WTC11 (cell line): ENCODE measurements around the gene PACSIN1. TPM values are rescaled to one million over a fixed set of nuclear protein-coding genes. Genes with fewer than 3 reads are reported as not detected.

ENCODE experiments used
- ATAC-seq: fragments of 200-7000 bp; cut with Tn5 transposase; 2 replicates; pipeline ENCODE4 v1.10.0; 2021; ENCODE audit warnings: mild to moderate bottlenecking, moderate library complexity
- CTCF ChIA-PET: fragments of 300-600 bp; sonication (Branson Sonifier 250); formaldehyde crosslinking; loops from one replicate; lab custom pipeline; 2021; ENCODE audit warnings: antibody characterized with exemption; lab: Charles Lee
- POLR2A ChIA-PET: fragments of 350-600 bp; sonication (Branson Sonifier 250); formaldehyde crosslinking; loops from one replicate; lab custom pipeline; 2021; ENCODE audit warnings: antibody characterized with exemption; lab: Charles Lee
- DNase-seq: peaks from one replicate; pipeline ENCODE4 v3.0.0; 2021; ENCODE audit warnings: low spot score
- H3K27ac Mint-ChIP-seq: 2 replicates; pipeline ENCODE4 v1.8.0; 2021; ENCODE audit warnings: mixed read lengths
- H3K27me3 Mint-ChIP-seq: 2 replicates; pipeline ENCODE4 v1.8.0; 2021; ENCODE audit warnings: low read depth, mild to moderate bottlenecking, moderate library complexity, mixed read lengths
- H3K36me3 Mint-ChIP-seq: 2 replicates; pipeline ENCODE4 v1.8.0; 2021; ENCODE audit warnings: mixed read lengths
- H3K4me1 Mint-ChIP-seq: 2 replicates; pipeline ENCODE4 v1.8.0; 2022; ENCODE audit warnings: mixed read lengths
- H3K4me3 Mint-ChIP-seq: 2 replicates; pipeline ENCODE4 v1.8.0; 2021; ENCODE audit warnings: mild to moderate bottlenecking, moderate library complexity, mixed read lengths
- H3K9me3 Mint-ChIP-seq: 2 replicates; pipeline ENCODE4 v1.8.0; 2021; ENCODE audit warnings: mixed read lengths
- CREM ChIP-seq: sonication (generic); formaldehyde crosslinking; IDR thresholded peaks from 2 replicates; pipeline ENCODE4 v1.8.1; 2022; ENCODE audit warnings: mild to moderate bottlenecking, missing genetic modification reagents, moderate library complexity
- FOXK1 ChIP-seq: sonication (generic); formaldehyde crosslinking; IDR thresholded peaks from 2 replicates; pipeline ENCODE4 v1.8.0; 2022; ENCODE audit warnings: mild to moderate bottlenecking, moderate library complexity, missing genetic modification reagents
- IRF2 ChIP-seq: sonication (generic); formaldehyde crosslinking; IDR thresholded peaks from 2 replicates; pipeline ENCODE4 v1.8.0; 2022; ENCODE audit warnings: low read depth, missing genetic modification reagents, borderline replicate concordance
- NR2C2 ChIP-seq: sonication (generic); formaldehyde crosslinking; IDR thresholded peaks from 2 replicates; pipeline ENCODE4 v1.8.0; 2022; ENCODE audit warnings: mild to moderate bottlenecking, missing genetic modification reagents
- PRRX2 ChIP-seq: fragments of 250-450 bp; sonication (Bioruptor Pico); IDR thresholded peaks from 2 replicates; pipeline ENCODE4 v1.8.0; 2021; ENCODE audit warnings: mild to moderate bottlenecking
- ZBTB21 ChIP-seq: sonication (generic); formaldehyde crosslinking; IDR thresholded peaks from 2 replicates; pipeline ENCODE4 v1.8.1; 2023; ENCODE audit warnings: mild to moderate bottlenecking, missing genetic modification reagents, borderline replicate concordance
- ZNF396 ChIP-seq: fragments of 250-450 bp; sonication (Bioruptor Pico); IDR thresholded peaks from 2 replicates; pipeline ENCODE4 v1.8.0; 2021; ENCODE audit warnings: mild to moderate bottlenecking, moderate library complexity, borderline replicate concordance
- ZNF532 ChIP-seq: fragments of 250-450 bp; sonication (Bioruptor Pico); IDR thresholded peaks from 2 replicates; pipeline ENCODE4 v1.9.0; 2021; ENCODE audit warnings: mild to moderate bottlenecking, borderline replicate concordance
- ZNF671 ChIP-seq: fragments of 250-450 bp; sonication (Bioruptor Pico); IDR thresholded peaks from 2 replicates; pipeline ENCODE4 v1.8.0; 2021; ENCODE audit warnings: mild to moderate bottlenecking
- total RNA-seq: library from RNA; stranded (reverse); gene quantifications from 3 replicates; pipeline ENCODE4 v1.2.3, GENCODE V29; 2021
- TF ChIP-seq, protein P1 (sequence below): sonication (generic); formaldehyde crosslinking; IDR thresholded peaks from 2 replicates; pipeline ENCODE4 v1.8.1; 2022; ENCODE audit warnings: mild to moderate bottlenecking, moderate library complexity, missing genetic modification reagents
- TF ChIP-seq, protein P2 (sequence below): sonication (generic); formaldehyde crosslinking; IDR thresholded peaks from 2 replicates; pipeline ENCODE4 v1.8.1; 2023; ENCODE audit warnings: mild to moderate bottlenecking, missing genetic modification reagents, borderline replicate concordance
- TF ChIP-seq, protein P3 (sequence below): sonication (generic); formaldehyde crosslinking; IDR thresholded peaks from 2 replicates; pipeline ENCODE4 v1.8.0; 2023; ENCODE audit warnings: missing genetic modification reagents
- TF ChIP-seq, protein P4 (sequence below): fragments of 250-450 bp; sonication (Bioruptor Pico); IDR thresholded peaks from 2 replicates; pipeline ENCODE4 v2.1.2; 2022; ENCODE audit warnings: mild to moderate bottlenecking, moderate library complexity
- TF ChIP-seq, protein P5 (sequence below): sonication (generic); formaldehyde crosslinking; IDR thresholded peaks from 2 replicates; pipeline ENCODE4 v1.8.1; 2023; ENCODE audit warnings: mild to moderate bottlenecking, missing genetic modification reagents

Gene PACSIN1
- total RNA-seq, 1 experiment from 2014 or later: 12.6 TPM

DNA sequence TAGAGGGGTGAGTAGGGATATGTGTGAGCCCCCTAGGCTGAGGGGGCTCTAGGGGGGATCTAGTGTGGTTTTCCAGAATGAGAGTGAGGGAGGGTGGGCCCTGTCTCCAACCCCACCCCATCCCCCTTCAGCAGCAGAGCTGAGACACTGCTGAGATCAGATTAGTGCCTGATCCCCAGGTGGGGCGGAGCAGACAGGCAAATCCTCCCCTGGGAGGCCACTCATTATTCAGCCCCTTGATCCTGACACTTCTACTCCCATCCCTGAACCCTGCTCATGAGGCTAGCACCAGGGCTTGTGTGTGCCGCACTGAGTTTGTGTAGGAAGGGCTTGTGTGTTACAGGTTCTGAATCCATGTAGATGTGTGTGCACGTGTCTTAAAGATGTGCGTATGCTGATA is 47.8 kb downstream of the PACSIN1 start (continued):
- TF ChIP-seq ZNF532 (CRISPR knock-in tag): no peak
- TF ChIP-seq ZNF671 (CRISPR knock-in tag): no peak
- no peak for TF ChIP-seq IRF2 (CRISPR knock-in tag)
- TF ChIP-seq FOXK1 (CRISPR knock-in tag): no peak
- no peak for TF ChIP-seq NR2C2 (CRISPR knock-in tag)
- no peak for TF ChIP-seq CREM
- TF ChIP-seq, protein P1, sequence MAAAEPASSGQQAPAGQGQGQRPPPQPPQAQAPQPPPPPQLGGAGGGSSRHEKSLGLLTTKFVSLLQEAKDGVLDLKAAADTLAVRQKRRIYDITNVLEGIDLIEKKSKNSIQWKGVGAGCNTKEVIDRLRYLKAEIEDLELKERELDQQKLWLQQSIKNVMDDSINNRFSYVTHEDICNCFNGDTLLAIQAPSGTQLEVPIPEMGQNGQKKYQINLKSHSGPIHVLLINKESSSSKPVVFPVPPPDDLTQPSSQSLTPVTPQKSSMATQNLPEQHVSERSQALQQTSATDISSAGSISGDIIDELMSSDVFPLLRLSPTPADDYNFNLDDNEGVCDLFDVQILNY (CRISPR knock-in tag): no peak
- TF ChIP-seq, protein P2, sequence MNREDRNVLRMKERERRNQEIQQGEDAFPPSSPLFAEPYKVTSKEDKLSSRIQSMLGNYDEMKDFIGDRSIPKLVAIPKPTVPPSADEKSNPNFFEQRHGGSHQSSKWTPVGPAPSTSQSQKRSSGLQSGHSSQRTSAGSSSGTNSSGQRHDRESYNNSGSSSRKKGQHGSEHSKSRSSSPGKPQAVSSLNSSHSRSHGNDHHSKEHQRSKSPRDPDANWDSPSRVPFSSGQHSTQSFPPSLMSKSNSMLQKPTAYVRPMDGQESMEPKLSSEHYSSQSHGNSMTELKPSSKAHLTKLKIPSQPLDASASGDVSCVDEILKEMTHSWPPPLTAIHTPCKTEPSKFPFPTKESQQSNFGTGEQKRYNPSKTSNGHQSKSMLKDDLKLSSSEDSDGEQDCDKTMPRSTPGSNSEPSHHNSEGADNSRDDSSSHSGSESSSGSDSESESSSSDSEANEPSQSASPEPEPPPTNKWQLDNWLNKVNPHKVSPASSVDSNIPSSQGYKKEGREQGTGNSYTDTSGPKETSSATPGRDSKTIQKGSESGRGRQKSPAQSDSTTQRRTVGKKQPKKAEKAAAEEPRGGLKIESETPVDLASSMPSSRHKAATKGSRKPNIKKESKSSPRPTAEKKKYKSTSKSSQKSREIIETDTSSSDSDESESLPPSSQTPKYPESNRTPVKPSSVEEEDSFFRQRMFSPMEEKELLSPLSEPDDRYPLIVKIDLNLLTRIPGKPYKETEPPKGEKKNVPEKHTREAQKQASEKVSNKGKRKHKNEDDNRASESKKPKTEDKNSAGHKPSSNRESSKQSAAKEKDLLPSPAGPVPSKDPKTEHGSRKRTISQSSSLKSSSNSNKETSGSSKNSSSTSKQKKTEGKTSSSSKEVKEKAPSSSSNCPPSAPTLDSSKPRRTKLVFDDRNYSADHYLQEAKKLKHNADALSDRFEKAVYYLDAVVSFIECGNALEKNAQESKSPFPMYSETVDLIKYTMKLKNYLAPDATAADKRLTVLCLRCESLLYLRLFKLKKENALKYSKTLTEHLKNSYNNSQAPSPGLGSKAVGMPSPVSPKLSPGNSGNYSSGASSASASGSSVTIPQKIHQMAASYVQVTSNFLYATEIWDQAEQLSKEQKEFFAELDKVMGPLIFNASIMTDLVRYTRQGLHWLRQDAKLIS (CRISPR knock-in tag): no peak

DNA sequence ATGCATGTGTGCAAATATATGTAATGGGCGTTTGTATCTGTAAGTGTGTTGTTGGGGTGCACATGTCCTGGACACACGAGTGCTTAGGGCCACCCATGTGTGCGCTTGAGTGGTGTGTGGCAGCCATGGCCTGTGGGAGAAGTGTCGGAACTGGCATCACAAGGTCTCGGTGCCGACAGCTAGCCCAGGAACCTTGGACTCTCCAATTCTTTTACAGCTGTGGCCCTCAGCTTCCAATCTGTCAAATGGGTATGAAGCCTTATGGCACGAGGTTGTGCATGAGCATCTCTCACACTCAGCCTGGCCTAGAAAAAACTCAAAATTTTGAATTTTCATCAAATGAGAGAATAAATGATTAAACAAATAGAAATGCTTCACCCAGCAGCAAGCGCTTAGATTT is 48.2 kb downstream of the PACSIN1 start:
- CTCF ChIA-PET: interaction anchor here (1.0 to 3.0 kb wide), 4 partner anchors 13 to 351 kb away, joined by 3 to 11 read pairs (median 3); no protein-coding TSS in a partner anchor
- Mint-ChIP-seq H3K4me1 (peaks cover 28% of the 10 kb centered on the region), H3K9me3 (peaks cover 13% of the 10 kb centered on the region; the same call in 1 of the 2 replicates)
- no peak for DNase-seq
- no peak for ATAC-seq
- TF ChIP-seq PRRX2: no peak
- TF ChIP-seq, protein P3, sequence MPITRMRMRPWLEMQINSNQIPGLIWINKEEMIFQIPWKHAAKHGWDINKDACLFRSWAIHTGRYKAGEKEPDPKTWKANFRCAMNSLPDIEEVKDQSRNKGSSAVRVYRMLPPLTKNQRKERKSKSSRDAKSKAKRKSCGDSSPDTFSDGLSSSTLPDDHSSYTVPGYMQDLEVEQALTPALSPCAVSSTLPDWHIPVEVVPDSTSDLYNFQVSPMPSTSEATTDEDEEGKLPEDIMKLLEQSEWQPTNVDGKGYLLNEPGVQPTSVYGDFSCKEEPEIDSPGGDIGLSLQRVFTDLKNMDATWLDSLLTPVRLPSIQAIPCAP (CRISPR knock-in tag): no peak
- no peak for TF ChIP-seq ZNF396 (CRISPR knock-in tag)
- no peak for TF ChIP-seq ZBTB21 (CRISPR knock-in tag)
- TF ChIP-seq, protein P4, sequence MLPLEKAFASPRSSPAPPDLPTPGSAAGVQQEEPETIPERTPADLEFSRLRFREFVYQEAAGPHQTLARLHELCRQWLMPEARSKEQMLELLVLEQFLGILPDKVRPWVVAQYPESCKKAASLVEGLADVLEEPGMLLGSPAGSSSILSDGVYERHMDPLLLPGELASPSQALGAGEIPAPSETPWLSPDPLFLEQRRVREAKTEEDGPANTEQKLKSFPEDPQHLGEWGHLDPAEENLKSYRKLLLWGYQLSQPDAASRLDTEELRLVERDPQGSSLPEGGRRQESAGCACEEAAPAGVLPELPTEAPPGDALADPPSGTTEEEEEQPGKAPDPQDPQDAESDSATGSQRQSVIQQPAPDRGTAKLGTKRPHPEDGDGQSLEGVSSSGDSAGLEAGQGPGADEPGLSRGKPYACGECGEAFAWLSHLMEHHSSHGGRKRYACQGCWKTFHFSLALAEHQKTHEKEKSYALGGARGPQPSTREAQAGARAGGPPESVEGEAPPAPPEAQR (CRISPR knock-in tag): no peak
- TF ChIP-seq, protein P5, sequence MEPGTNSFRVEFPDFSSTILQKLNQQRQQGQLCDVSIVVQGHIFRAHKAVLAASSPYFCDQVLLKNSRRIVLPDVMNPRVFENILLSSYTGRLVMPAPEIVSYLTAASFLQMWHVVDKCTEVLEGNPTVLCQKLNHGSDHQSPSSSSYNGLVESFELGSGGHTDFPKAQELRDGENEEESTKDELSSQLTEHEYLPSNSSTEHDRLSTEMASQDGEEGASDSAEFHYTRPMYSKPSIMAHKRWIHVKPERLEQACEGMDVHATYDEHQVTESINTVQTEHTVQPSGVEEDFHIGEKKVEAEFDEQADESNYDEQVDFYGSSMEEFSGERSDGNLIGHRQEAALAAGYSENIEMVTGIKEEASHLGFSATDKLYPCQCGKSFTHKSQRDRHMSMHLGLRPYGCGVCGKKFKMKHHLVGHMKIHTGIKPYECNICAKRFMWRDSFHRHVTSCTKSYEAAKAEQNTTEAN (CRISPR knock-in tag): no peak
- TF ChIP-seq, all 79 proteins: peak for 0
- POLR2A ChIA-PET: no interaction called here
- Mint-ChIP-seq H3K36me3 (no peaks in the 10 kb centered on the region), H3K27ac (no peak overlapping the region), H3K27me3 (peaks cover 3% of the 10 kb centered on the region), H3K4me3 (peak overlapping the region; percentile 94)
